ENCODE measurements around the gene PP2D1.

Gene PP2D1

DNA sequence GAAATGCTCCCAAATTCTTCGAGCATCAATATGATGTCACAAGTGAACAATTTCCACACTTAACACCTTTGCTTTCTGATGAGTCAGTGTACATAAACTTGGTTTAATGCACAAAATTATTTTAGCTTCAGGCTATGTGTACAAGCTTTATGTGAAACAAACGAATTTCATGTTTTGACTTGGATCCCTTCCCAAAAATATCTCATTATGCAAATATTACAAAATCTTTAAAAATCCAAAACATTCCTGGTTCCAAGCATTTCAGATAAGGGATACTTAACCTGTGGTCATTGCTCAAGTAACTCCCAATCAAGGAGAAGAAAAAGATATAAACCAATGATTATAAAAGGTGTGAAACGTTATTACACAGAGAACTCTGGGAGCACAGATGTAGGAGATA, 40.0 kb downstream of the PP2D1 start:
- Histone ChIP-seq H3K4me3 (ENCODE audit: insufficient read depth, low read length, poor library complexity, severe bottlenecking) (no peak overlapping the region), H3K36me3 (ENCODE audit: low read length) (peaks cover 15% of the 10 kb centered on the region; the same call in 1 of the 2 replicates), H3K4me2 (ENCODE audit: low read depth, low read length, poor library complexity, severe bottlenecking) (no peak overlapping the region), H3K27me3 (ENCODE audit: low read length) (no peaks in the 10 kb centered on the region), H3K9me2 (replicated peaks; ENCODE audit: insufficient read depth, low read length) (no peaks in the 10 kb centered on the region), H3K9me3 (ENCODE audit: insufficient read depth, low read length) (no peaks in the 10 kb centered on the region), H3K9ac (ENCODE audit: low read length) (no peak overlapping the region), H3F3A (ENCODE audit: insufficient read depth) (no peaks in the 10 kb centered on the region), H4K20me1 (ENCODE audit: low read depth, low read length) (no peaks in the 10 kb centered on the region; the same call in none of the 2 replicates), H3K79me2 (ENCODE audit: insufficient read depth, low read length) (peaks cover 60% of the 10 kb centered on the region), H3K27ac (ENCODE audit: low read depth, low read length) (no peak overlapping the region), H2AFZ (ENCODE audit: low read depth, low read length, severe bottlenecking) (no peak overlapping the region)
- TF ChIP-seq EZH2phosphoT487 (conservative IDR thresholded peaks at IDR 0.05; ENCODE audit: low read length): no peak
- TF ChIP-seq, protein P1, sequence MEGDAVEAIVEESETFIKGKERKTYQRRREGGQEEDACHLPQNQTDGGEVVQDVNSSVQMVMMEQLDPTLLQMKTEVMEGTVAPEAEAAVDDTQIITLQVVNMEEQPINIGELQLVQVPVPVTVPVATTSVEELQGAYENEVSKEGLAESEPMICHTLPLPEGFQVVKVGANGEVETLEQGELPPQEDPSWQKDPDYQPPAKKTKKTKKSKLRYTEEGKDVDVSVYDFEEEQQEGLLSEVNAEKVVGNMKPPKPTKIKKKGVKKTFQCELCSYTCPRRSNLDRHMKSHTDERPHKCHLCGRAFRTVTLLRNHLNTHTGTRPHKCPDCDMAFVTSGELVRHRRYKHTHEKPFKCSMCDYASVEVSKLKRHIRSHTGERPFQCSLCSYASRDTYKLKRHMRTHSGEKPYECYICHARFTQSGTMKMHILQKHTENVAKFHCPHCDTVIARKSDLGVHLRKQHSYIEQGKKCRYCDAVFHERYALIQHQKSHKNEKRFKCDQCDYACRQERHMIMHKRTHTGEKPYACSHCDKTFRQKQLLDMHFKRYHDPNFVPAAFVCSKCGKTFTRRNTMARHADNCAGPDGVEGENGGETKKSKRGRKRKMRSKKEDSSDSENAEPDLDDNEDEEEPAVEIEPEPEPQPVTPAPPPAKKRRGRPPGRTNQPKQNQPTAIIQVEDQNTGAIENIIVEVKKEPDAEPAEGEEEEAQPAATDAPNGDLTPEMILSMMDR (IDR thresholded peaks at IDR 0.05; ENCODE audit: insufficient read depth, low read length, poor library complexity, severe bottlenecking): no peak

DNA sequence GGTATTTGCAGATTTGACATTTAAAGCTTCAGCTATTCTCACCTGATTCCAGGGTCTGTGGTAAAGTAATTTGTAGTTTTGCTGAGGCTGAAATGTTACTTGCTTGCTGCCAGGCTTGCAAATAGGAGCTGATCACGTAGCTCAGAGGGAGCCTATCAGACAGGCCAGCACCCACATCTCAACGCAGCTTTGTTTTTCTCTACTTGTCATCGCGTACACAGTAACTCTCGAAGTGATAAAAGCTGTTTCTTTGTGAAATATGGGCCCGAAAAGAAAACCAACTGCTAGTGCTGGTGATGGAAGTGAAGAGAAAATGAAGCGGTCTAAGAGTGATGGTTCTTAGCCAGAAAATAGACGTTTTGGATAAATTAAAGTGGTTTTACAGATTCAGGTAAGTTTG, 41.7 kb downstream of the PP2D1 start:
- Histone ChIP-seq H3K79me2 (ENCODE audit: insufficient read depth, low read length) (peaks cover 77% of the 10 kb centered on the region), H4K20me1 (ENCODE audit: low read depth, low read length) (no peaks in the 10 kb centered on the region; the same call in none of the 2 replicates), H3K9me3 (ENCODE audit: insufficient read depth, low read length) (no peaks in the 10 kb centered on the region), H3K9ac (ENCODE audit: low read length) (no peak overlapping the region), H3K9me2 (replicated peaks; ENCODE audit: insufficient read depth, low read length) (no peaks in the 10 kb centered on the region), H3K27me3 (ENCODE audit: low read length) (no peaks in the 10 kb centered on the region), H2AFZ (ENCODE audit: low read depth, low read length, severe bottlenecking) (no peak overlapping the region), H3K27ac (ENCODE audit: low read depth, low read length) (no peak overlapping the region), H3K4me3 (ENCODE audit: insufficient read depth, low read length, poor library complexity, severe bottlenecking) (no peak overlapping the region), H3F3A (ENCODE audit: insufficient read depth) (no peaks in the 10 kb centered on the region), H3K36me3 (ENCODE audit: low read length) (0 out of 2 replicates have a peak, but pooled peaks cover 6% of the 10 kb centered on the region), H3K4me2 (ENCODE audit: low read depth, low read length, poor library complexity, severe bottlenecking) (no peak overlapping the region)
- TF ChIP-seq, protein P1 (IDR thresholded peaks at IDR 0.05; ENCODE audit: insufficient read depth, low read length, poor library complexity, severe bottlenecking): no peak
- TF ChIP-seq EZH2phosphoT487 (conservative IDR thresholded peaks at IDR 0.05; ENCODE audit: low read length): no peak

DNA sequence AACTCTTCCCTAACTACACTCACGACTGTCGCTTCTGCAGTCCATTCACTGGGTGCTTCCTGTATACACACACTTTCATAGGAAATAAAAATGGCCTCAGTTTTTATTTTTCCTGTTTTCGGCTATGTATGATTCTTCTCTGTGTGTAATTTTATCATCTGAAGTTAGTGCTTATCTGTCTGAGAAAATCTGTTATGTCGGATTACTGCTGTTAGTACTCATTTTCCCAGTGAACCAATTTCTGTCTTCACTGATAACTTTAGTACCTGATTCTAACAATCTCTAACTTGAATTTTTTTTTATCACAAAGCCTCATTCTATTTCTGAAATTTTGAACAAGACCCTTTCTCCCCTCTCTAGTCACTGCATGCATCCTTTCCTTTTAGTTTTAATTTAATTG, 44.3 kb downstream of the PP2D1 start:
- Histone ChIP-seq H3K4me2 (ENCODE audit: low read depth, low read length, poor library complexity, severe bottlenecking) (no peak overlapping the region), H3F3A (ENCODE audit: insufficient read depth) (no peaks in the 10 kb centered on the region), H3K79me2 (ENCODE audit: insufficient read depth, low read length) (peaks cover 90% of the 10 kb centered on the region), H3K27me3 (ENCODE audit: low read length) (no peaks in the 10 kb centered on the region), H3K9me2 (replicated peaks; ENCODE audit: insufficient read depth, low read length) (no peaks in the 10 kb centered on the region), H4K20me1 (ENCODE audit: low read depth, low read length) (no peaks in the 10 kb centered on the region; the same call in none of the 2 replicates), H3K27ac (ENCODE audit: low read depth, low read length) (no peak overlapping the region), H3K36me3 (ENCODE audit: low read length) (no peaks in the 10 kb centered on the region), H3K9me3 (ENCODE audit: insufficient read depth, low read length) (no peaks in the 10 kb centered on the region), H2AFZ (ENCODE audit: low read depth, low read length, severe bottlenecking) (no peak overlapping the region), H3K4me3 (ENCODE audit: insufficient read depth, low read length, poor library complexity, severe bottlenecking) (no peak overlapping the region), H3K9ac (ENCODE audit: low read length) (no peak overlapping the region)
- no peak for TF ChIP-seq EZH2phosphoT487 (conservative IDR thresholded peaks at IDR 0.05; ENCODE audit: low read length)
- TF ChIP-seq, protein P1 (IDR thresholded peaks at IDR 0.05; ENCODE audit: insufficient read depth, low read length, poor library complexity, severe bottlenecking): no peak
